ENCODE results near the gene IDH1.

DNA sequence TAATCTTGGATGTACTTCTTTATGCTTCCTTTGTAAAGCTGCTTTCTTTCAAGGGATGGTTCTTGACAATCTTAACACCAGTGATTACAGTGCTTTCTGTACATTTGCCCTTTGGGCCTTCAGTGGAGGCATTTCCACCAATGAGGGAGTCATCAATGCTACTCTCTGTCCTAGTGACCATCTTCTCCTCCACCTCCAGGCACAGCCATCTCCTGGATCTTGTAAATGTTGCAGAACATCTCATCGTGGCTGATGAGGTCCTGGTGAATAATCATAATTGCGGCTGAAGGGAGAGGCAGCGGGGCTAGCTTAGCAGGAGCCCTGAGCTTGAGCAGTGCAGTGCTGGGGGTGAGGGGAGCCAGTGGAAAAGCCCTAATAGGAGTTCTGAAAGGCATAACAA is 32.5 kb downstream of the IDH1 start:
- TF ChIP-seq, protein P1, sequence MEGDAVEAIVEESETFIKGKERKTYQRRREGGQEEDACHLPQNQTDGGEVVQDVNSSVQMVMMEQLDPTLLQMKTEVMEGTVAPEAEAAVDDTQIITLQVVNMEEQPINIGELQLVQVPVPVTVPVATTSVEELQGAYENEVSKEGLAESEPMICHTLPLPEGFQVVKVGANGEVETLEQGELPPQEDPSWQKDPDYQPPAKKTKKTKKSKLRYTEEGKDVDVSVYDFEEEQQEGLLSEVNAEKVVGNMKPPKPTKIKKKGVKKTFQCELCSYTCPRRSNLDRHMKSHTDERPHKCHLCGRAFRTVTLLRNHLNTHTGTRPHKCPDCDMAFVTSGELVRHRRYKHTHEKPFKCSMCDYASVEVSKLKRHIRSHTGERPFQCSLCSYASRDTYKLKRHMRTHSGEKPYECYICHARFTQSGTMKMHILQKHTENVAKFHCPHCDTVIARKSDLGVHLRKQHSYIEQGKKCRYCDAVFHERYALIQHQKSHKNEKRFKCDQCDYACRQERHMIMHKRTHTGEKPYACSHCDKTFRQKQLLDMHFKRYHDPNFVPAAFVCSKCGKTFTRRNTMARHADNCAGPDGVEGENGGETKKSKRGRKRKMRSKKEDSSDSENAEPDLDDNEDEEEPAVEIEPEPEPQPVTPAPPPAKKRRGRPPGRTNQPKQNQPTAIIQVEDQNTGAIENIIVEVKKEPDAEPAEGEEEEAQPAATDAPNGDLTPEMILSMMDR (conservative IDR thresholded peaks at IDR 0.05 in 1 of 2, IDR thresholded peaks at IDR 0.05 in 1 of 2; ENCODE audit: extremely low read depth in 1 of 2, insufficient read depth in 1 of 2, low read depth in 1 of 2, low read length in 2 of 2) = no peak
- TF ChIP-seq EZH2 (IDR thresholded peaks at IDR 0.05; ENCODE audit: borderline replicate concordance, low read length) = no peak

All from mammary epithelial cell (primary cell).